NCI-H1417 treated with DMSO at 0.1 percent for 48 hours (cell line): ENCODE results near the gene LRIG3.
"Not testable (repeated sequence)": the region's sequence is repeated elsewhere in the genome, so short reads cannot be mapped to it uniquely, and the experiment has no call there.

Experiments used
- DNase-seq: peaks from one replicate; lab custom pipeline; 2025; lab: John Stamatoyannopoulos, UW

LRIG3 gene

GRCh38 chr12:58855630-58856029 lies 64.7 kb downstream of the LRIG3 start:
- not testable (repeated sequence) for DNase-seq

- DNase-seq = no peak
Observed at GRCh38 chr12:58850826-58851225, 69.5 kb downstream of the LRIG3 start.

- peak; percentile 46 for DNase-seq
Observed at GRCh38 chr12:58847901-58848600, 72.3 kb downstream of the LRIG3 start.

GRCh38 chr12:58844161-58844560 lies 76.1 kb downstream of the LRIG3 start:
- DNase-seq = no peak

GRCh38 chr12:58841058-58841798 lies 79.1 kb downstream of the LRIG3 start:
- DNase-seq = no peak

GRCh38 chr12:58833853-58834252 lies 86.5 kb downstream of the LRIG3 start:
- DNase-seq = peak; percentile 97

- DNase-seq = no peak
Observed at GRCh38 chr12:58832920-58833319, 87.4 kb downstream of the LRIG3 start.
